Erythroblast (primary cell): Measurements from ENCODE around the gene PTPRCAP.
A peak's percentile ranks its signal among the peaks of the same experiment; 100 is the strongest.

Source experiments
- DNase-seq, 2 experiments: peaks; one replicate each; lab custom pipeline; 2025; lab: John Stamatoyannopoulos, UW
- GATA1 ChIP-seq: IDR thresholded peaks from 2 replicates; pipeline ENCODE4 v1.6.1; 2011; ENCODE audit warnings: low read depth, mild to moderate bottlenecking, control low read depth, low read length, moderate library complexity
- POLR2A ChIP-seq: IDR thresholded peaks from 2 replicates; pipeline ENCODE4 v1.6.1; 2011; ENCODE audit warnings: mild to moderate bottlenecking, low read length

The PTPRCAP gene

DNA sequence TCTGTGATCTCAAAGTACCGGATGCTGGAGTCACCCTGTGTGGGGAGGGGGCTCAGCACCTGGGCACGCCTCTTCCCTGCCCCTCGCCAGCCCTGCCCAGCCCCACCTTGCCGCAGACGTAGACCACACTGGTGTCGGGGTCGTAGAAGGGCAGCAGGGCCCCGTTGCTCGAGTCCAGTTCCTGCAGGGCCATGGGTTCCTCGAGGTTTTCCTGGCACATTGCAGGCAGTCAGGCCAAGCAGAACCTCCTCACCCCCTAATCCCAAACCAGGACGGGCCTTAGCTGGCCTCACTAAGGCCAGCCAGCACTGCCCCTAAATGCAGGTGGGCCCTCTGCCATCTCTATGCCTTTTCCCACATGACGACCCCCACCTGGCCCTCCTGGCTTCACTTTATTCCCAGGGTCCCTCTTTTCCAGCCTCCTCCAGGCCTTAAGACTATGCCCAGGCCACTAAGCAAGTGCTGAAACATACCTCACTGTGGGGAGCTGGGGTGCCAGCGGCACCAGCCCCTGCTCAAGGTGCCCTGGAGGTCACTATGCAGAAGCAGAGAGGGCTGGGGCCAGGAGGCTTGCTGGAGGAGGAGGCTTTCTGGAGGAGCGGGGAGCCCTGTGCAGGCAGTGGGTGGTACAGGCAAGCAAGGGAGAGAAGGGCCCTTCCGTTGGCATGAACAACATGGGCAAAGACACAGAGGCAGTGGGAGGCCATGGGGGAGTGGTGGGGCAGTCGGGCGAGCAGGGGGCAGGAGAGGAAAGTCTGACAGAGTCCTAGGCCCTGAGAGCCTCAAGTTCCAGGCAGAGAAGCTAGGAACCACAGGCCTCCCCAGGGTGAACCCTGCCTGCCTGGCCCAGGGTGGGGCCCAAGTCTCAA lies 3.0 kb upstream of the PTPRCAP start:
- TF ChIP-seq POLR2A, result no peak
- no peak for TF ChIP-seq GATA1
- DNase-seq, result no peak

DNA sequence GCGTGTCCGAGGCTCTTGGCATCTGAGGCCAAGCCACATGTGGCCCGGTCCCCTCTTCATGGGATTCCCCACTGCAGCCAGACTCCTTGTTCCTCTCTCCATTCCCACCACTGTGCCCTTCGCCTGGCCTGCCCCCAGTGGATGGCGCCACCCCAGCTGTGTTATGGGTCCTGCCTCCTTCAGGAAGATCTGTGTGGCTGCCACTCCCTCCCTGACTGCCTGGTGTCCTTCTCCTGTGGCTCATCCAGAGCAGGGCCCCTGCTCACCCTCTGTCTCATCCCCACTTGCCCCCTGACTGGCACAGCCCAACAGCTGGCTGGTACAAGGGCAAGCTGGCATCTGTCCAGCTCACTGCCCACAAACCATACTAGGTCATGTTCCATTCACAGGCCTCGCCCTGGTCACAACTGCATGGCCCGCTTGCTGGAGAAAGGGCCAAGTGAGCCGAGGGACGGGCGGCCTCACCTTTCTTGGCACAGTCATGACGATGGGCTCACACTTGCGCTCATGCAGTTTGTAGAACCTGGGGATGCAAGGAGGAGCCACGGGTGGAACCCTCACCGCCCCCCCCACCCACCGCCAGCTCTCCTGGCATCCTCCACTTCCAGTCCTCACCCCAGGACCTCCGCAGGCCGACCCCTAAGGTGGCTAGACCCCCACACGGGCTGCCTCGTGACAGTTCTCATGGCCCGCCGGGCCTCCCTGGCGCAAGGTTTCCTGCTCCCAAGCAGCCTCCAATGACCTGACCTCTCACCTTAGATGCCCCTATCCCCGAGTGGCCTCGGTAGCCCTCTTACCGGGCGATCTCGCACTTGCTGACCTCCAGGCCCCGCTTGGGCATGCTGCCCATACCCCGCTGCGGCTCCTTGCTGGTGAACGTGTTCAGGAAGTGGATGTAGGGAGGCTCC lies 2.1 kb upstream of the PTPRCAP start:
- DNase-seq, result no peak
- TF ChIP-seq GATA1 (no peak), POLR2A (peak; percentile 20)

DNA sequence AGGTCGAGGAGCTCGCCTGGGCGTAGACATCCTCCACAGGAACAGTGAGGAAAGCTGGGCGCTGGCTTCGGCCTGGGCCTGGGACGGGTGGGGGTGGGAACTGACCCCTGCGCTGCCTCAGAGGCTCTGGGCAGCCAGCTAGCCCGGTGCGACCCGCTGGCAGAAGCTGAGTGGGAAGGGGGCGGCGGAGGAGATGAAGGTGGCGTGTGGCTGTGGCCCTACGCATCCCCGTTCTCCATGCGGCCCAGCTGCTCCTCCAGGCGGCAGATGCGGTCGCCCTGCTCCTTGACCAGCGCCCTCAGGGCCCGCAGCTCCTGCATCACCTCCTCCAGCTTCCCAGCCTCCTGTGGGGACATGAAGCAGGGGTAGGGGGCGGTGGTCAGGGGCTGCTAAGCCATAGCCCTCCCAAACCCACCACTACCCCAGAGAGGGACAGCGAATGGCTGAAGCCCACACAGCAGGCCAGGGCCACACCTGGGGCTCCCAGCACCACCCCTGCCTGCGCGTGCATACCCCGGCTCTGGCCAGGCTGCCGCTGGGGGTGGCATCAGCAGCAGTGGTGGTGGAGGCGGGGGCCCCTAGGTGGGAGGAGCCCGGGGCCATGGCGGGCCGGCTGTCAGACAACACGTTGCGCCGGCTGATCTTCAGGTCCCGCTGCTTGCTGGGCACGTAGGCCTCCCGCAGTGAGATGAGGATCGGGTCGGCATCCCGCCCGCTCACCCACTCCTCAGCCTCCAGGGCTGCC lies 848 bp upstream of the PTPRCAP start:
- no peak for DNase-seq
- TF ChIP-seq POLR2A, result no peak
- no peak for TF ChIP-seq GATA1

DNA sequence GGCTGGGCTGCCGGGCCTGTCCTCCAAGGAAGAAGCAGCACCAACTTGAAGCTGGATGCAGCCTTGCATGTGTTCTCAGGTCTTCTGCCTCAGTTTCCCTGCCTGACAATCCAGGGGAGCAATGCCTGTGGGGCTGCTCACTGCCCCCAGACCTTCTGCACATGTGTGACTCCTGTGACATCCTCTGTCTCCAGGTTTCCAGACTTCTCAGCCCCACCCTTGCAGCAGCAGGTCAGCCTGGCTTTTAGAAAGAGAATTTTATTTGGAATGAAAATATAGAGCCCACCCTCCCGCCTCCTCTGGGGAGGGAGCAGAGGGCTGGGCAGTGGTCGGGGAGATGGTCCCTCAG lies 301 bp upstream of the PTPRCAP start:
- DNase-seq, result no peak
- no peak for TF ChIP-seq GATA1
- no peak for TF ChIP-seq POLR2A

DNA sequence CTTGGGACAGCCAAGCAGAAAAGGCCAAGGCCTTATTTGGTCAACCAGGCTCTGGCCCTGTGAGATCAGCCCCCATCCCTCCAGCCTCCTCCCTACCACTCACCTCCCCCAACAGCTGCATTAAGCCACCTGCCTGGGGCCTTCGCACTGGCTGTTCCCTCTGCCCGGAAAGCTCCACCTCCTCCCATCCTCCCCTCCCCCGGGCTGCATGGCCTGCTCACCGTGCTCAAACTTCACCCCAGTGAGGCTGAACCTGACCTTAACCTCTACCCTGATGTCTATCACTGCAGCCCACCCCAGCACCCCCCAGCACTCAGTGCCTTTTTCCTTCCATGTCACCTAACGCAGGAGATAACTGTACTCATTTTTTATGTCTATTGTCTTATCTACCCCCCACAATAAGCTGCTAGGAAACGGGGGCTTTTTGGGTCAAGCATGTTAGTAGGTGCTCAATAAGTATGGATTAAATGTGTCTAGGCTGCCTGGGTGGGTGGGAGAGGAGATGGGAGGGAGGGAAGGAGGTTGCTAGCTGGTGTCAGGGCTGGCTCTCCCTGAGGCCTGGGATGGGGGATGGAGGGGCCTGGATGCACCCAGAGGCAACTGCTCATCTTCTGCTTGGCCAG lies 912 bp downstream of the PTPRCAP start:
- TF ChIP-seq GATA1 (no peak), POLR2A (no peak)
- DNase-seq, result peak in 1 of 2 experiments; percentile 48

DNA sequence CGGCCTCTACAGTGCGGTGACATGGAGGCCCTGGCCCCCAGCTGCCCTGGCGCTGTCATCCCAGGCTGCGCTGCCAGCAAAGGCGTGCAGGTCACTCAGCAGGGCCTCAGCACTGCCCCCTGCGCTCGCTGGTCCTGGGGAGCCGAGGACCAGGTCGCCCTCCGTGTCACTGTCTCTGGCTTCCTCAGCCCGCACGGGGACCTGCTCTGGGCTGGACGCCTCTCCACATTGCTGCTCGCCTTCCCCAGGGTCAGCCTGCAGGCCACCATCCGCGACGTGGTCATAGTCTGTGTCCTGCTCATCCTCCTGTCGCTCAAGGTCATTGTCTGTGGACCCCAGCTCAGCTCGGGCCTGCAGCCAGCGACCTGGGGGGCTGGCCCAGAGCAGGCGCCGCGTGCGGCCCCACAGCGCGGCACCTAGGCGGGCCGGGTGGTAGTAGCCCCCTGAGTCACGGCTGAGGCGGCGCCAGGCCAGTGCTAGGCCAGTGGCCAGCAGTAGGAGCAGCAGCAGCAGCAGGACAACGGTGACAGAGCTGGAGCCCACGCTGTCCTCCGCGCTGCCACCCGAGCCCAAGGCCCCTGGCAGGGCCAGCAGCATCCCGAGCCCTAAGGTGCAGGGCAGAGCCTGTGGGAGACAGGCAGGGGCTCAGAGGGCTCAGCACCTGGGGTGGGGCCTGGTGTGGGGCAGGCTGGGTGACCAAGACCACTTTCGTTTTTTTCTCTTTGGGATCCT lies 1.6 kb downstream of the PTPRCAP start:
- DNase-seq, result no peak

DNA sequence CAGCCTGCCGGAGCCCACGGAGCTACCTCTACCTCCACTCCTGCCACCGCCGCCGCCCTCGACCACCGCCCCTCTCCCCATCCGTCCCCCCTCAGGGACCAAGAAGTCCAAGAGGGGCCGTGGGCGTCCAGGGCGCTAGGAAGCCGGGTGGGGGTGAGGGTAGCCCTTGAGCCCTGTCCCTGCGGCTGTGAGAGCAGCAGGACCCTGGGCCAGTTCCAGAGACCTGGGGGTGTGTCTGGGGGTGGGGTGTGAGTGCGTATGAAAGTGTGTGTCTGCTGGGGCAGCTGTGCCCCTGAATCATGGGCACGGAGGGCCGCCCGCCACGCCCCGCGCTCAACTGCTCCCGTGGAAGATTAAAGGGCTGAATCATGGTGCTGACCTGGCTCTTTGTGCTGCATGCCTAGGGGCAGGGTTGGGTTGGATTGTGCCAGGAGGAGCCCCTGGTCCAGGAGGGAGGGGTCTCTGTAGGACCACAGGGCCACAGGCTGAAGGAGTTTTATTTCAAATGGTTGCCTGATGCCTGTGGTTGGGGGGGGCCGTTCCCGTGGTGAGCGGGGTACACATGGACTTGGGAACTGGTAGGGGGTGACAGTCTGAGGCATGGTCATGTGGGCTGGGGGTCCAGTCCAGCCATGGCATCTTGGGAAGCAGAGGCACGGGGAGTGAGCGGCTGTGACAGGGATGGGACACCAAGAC lies 2.3 kb downstream of the PTPRCAP start:
- TF ChIP-seq GATA1, result no peak
- TF ChIP-seq POLR2A, result no peak
- no peak for DNase-seq

More for the DNA sequence above, 1.6 kb downstream of the PTPRCAP start:
- TF ChIP-seq GATA1, result no peak
- no peak for TF ChIP-seq POLR2A

DNA sequence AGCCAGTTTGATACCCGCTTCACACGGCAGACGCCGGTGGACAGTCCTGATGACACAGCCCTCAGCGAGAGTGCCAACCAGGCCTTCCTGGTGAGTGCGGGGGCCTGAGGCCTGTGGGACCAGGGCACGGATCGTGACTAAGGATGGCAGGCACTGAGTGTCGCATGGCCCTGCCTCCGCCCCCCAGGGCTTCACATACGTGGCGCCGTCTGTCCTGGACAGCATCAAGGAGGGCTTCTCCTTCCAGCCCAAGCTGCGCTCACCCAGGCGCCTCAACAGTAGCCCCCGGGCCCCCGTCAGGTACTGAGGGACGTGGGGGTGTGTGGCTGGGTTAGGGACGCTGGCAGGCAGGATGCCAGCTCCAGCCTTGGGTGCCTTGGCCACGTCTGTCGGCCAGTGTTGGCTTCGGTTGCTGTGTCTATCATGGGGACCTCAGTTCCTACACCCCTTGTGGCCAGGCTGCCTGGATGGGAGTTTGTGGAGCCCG lies 3.0 kb downstream of the PTPRCAP start:
- TF ChIP-seq POLR2A (no peak), GATA1 (no peak)
- no peak for DNase-seq

DNA sequence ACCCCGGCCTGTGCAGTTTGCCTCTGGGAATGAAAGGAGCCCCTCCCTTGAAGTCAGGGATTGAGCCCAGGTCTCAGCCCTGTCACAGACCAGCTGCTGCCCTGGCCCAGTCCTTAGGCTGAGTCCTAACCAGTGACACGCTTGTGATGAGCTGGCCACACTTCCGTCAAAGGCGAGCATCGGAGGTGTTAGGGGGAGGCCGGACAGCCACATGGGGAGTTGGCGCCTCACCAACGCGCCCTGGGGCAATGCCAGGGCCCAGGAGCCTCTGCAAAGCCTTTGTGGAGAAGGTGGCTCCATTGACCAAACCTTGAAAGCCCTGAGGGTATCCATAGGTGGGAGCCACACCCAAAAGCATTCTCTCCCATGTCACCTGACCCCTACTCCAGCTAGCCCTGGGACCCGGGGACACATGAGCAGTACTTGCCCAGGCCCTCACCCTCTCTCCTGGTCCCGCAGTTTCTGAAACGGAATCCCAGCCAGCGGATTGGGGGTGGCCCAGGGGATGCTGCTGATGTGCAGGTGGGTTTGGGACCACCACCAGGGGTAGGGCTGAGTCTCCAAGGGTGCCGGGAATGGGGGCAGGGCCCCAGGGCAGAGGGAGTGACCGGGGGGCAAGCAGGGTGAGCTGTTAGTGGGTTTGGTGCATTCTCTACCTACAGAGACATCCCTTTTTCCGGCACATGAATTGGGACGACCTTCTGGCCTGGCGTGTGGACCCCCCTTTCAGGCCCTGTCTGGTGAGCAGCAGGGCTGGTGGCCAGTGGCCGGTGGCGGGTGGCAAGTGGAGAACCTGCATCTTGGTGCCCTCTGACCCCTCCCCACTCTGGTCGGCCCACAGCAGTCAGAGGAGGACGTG lies 3.7 kb downstream of the PTPRCAP start:
- DNase-seq, result no peak
- TF ChIP-seq GATA1 (no peak), POLR2A (no peak)

DNA sequence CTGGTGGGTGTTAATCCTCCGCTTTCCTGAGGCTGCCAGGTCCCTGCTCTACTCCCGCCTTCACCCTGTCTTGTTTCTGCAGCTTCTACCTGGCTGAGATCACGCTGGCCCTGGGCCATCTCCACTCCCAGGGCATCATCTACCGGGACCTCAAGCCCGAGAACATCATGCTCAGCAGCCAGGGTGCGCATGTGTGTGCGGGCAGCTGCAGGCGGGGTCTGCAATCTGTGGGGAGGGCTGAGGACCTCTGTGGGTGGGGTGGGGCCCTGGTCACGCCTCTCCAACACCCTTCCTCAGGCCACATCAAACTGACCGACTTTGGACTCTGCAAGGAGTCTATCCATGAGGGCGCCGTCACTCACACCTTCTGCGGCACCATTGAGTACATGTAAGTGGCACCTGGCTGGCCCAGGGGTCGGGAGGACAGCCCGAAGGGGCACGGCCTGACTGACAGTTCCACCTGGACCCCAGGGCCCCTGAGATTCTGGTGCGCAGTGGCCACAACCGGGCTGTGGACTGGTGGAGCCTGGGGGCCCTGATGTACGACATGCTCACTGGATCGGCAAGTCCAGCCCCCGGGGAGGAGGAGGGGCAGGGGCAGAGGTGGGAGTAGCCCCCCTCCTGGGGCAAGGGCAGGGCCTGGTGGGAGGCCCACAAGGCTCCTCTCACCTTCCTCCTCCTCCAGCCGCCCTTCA lies 4.7 kb downstream of the PTPRCAP start:
- no peak for DNase-seq
- no peak for TF ChIP-seq POLR2A
- no peak for TF ChIP-seq GATA1
